NCI-H446 treated with DMSO at 0.1 percent for 48 hours (cell line): ENCODE results near the gene CARMIL3.

Source experiments
- DNase-seq: peaks from one replicate; lab custom pipeline; 2025; lab: John Stamatoyannopoulos, UW

The CARMIL3 gene

GRCh38 chr14:24063263-24063836, 11.5 kb downstream of the CARMIL3 start:
- no peak for DNase-seq

- no peak for DNase-seq
These were observed 12.4 kb downstream of the CARMIL3 start for GRCh38 chr14:24064091-24064795.

DNA sequence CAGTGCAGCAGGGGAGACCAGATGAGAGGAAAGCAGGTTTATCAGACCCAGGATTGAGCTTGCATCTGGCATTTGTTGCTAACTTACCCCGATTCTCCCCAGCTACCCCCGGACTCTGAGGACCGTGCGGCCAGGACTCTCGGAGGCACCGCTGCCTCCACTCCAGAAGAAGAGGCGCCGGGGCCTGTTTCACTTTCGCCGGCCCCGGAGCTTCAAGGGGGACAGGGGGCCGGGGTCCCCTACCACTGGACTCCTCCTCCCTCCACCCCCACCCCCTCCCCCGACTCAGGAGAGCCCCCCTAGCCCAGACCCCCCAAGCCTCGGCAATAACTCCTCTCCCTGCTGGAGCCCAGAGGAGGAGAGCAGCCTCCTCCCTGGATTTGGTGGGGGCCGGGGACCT, 13.0 kb downstream of the CARMIL3 start:
- DNase-seq = no peak

DNA sequence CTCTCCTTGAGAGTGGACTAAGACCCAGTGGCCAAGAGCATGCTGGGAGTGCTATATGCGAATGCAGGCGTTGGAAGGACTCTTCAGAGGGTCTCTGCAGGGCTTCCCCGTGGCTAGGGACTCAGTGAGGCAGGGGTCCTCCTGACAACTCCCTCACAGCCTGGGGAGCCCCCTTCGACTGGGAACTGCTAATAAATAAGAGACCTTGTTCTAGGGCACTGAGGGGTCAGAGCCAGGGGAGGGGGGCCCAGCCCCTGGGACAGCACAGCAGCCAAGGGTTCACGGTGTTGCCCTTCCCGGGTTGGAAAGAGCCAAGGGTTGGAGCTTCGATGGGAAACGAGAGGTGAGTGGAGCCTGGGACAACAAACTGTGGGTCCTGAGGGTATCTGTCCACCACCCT, 13.6 kb downstream of the CARMIL3 start:
- DNase-seq = no peak

DNA sequence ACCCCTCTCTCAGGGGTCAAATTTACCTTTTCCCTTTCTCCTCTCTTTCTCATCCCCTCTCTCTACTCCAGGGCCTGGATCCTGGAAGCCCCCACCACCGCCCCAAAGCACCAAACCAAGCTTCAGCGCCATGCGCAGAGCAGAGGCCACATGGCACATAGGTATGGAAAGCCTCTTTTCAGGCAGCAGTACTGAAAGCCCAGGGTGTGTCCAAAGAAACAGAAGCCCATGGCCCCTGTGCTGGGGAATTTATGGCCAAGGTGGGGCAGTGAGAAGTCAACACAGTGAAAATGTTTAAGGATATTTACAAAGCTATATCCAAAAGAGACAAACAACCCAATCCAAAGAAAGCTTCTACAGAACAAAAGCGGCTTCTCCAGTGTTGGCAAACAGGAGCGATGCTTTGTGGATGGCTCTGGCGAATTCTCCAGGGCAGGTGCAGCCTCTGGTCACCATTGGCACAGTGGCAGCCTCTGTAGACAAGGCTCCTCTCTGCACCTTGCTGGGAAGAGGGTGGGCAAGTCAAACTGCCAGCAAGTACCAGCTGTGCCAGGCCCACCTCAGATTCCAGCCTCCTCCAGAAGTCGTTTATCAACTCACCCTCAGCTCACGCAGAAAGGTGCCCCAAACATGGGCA, 14.8 kb downstream of the CARMIL3 start:
- DNase-seq = no peak

DNA sequence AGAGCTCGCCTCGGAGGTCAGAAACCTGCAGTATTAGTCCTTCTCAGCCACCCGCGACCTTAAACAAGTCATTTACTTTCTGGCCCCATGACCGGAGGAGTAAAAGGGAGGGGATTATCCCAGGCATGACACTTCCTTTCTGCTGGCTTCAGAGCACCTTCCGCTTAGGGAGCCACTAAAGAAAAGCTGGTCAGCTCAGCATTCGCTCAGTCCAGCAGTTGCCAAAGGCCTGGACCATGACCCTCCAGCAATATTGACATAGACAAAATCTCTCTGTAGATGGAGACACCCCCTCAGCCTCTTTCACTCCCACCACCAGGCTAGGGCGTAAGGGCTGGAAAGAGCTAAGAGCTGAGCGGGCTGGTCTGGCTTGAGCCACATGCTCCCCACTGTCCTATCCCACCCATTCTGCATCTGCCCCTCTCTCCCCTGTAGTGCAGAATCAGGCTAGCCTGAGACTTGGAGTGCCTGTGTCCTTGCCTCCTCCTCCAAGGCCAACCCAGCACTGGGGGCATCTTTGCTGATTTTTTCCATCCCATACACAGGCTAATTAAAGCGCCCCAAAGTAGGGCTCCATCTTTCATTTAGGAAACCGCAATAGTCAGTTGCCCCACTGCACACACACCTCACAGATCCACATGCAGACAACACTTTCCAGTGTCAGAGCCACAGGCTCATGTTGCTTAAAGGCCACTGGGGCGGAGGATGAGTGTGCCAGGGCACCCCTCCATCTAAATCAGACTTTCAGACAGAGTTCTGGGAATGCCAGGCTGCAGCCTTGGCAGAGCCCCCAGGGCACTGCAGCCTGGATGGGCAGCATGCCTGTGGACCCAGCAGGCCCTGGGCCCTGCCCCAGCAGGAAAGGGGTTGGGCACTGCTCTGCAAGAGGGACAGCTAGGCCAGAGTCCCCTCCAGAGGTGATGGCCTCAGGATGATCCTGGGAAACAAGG, 15.6 kb downstream of the CARMIL3 start:
- no peak for DNase-seq

DNA sequence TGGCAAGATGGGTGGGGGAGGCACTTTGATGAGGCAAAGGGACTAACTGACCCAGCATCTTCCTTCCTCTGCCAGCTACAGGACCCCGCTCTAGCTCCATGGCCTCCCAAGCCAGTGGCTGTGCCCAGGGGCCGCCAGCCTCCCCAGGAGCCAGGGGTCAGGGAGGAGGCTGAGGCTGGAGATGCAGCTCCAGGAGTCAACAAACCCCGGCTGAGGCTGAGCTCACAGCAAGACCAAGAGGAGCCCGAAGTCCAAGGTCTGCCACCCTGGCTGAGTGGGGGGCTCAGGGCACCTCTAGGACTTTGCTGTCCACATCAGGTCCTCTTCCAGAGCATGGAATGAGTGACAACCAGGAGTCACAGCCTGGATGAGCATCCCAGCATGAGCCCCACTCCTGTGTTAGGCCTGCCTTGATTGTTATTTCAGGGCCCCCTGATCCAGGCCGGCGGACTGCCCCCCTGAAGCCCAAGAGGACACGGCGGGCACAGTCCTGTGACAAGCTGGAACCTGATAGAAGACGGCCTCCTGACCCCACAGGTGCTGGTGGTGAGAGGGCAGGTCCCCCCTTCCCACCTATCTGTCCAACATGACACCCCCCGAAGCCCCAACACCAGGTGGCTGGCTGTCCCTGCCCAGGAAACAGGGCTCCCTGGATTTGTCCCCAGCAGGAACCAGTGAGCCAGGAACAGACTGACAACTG, 17.1 kb downstream of the CARMIL3 start:
- DNase-seq = no peak

- no peak for DNase-seq
These were observed 17.6 kb downstream of the CARMIL3 start for GRCh38 chr14:24069411-24069735.

DNA sequence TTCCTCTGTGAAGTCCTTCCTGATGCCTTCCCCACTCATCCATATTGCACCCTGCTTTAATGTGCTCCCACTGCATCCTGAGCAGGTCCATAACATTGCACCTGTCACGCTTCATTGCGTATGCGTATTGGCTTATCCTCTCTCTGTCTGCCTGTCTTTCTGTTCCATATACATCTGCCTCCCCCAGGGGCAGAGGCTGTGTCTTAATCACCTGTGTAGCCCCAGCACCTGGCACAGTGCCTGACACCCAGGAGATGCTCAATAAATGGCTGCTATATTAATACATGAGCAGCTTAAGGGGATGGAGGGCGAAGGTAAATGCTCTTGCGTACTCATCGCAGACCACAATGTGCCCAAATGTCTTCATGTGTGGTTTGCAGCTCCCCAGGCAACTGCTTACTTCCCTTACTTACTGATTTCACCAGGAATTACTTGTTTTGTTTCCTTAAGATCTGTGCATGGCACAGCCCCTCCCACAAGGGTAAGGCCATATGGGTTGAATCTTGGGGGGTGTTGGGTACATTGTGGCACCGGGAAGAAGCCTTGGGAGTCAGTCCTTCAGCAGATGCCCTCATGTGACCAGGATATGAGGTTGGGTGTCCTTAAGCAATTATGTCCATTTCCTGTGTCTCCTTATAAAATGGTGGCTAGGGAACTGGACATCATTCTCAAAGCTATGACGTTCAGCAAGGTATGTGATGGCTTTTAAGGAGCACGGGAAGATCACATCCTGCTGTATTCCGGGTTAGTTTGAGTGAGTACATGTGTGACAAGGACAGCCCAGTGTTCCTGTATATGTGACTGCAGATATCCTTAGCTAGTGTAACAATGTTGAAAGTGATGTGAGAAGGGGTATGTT, 18.7 kb downstream of the CARMIL3 start:
- DNase-seq = no peak

- DNase-seq = no peak
These were observed 19.4 kb downstream of the CARMIL3 start, which contains the start of gene CPNE6 for GRCh38 chr14:24071144-24071697. TSS of gene CPNE6 (plus strand) at chr14:24071562. CDS start at chr14:24072937, 1,375 bp downstream.

- no peak for DNase-seq
These were observed 20.1 kb downstream of the CARMIL3 start for GRCh38 chr14:24071836-24072430.

DNA sequence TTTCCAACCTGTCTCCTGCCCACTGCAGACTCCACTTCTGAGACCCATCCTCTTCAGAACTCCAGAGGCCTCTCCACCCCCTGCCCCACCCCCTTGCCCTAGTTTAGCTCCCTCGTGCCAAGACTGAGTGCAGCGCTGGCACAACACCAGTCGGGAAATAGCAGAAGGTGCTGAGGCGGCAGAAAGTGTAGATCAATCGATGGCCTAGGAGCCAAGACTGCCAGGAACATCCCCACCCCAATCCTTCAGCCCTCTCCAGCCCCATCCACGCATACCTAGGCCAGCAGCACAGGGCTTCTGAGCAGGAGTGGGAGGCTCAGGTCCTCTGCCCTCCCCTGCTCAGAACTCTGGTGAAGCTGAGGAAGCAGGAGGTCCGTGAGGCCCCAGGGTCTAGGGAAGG, 20.6 kb downstream of the CARMIL3 start:
- DNase-seq = peak; percentile 54

DNA sequence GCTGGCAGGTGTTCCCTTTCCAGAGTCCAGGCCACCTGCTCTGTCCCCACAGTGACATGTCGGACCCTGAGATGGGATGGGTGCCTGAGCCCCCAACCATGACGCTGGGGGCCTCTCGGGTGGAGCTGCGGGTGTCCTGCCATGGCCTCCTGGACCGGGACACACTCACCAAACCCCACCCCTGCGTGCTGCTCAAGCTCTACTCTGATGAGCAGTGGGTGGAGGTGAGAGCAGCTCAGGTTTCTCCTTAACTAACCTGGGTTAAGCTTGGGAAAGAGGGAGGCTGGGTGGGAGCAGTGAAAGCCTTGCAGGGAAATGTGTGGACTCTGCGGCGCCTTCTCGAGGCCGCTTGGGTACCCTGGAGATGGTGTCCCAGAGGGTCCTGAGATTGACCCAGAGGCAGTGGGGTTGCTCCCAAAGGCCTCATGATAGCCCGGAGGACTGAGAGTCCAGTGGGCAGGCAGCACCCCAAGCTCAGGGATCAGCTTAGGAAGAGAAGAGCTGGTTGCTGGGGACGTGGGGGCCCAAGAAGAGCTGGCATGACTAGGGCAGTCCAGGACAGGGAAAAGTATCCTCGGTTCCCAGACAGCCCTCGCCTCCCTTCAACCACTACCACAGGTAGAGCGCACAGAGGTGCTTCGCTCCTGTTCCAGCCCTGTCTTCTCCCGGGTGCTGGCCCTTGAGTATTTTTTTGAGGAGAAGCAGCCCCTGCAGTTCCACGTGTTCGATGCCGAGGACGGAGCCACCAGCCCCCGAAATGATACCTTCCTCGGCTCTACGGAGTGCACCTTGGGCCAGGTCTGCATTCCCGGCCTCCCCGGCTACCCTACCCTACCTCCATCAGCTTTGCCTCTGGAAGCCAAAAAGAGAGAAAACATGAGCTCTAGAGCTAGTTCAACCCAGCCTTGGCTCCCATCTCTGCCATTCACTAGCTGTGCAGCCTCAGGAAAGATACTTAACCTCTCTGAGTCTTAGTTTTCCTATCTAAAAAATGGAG, 21.4 kb downstream of the CARMIL3 start:
- DNase-seq = no peak

GRCh38 chr14:24074625-24075484, 23.0 kb downstream of the CARMIL3 start:
- no peak for DNase-seq

DNA sequence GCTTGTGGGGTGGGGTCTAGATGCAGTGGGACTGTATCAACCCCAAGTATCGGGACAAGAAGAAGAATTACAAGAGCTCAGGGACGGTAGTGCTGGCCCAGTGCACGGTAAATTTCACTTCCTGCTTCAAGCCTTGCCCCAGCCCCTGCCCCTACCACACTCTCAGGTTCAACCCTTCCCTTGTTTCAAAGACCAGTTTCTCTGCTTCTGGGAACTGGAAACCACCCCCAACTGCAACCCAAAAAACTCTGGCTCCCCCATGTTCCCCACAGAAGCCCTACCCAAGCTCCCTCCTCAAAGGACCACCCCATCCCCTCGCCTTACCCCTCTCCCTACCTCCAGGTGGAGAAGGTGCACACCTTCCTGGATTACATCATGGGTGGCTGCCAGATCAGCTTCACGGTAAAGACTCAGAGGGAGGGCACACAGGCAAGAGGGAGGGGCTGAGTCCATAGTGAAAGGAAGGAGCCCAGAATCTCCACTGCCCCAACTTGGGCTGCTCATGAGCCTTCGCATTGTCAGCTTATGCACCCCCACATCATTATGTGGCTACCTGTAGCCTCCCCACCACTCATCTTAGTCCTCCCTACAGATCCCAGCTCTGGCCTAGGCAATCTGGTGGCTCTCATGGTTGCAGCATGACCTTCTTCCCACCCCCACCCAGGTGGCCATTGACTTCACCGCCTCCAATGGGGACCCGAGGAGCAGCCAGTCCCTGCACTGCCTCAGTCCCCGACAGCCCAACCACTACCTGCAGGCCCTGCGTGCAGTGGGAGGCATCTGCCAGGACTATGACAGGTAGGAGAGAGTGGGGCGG, 23.9 kb downstream of the CARMIL3 start:
- no peak for DNase-seq

- no peak for DNase-seq
These were observed 24.4 kb downstream of the CARMIL3 start for GRCh38 chr14:24076302-24076601.

DNA sequence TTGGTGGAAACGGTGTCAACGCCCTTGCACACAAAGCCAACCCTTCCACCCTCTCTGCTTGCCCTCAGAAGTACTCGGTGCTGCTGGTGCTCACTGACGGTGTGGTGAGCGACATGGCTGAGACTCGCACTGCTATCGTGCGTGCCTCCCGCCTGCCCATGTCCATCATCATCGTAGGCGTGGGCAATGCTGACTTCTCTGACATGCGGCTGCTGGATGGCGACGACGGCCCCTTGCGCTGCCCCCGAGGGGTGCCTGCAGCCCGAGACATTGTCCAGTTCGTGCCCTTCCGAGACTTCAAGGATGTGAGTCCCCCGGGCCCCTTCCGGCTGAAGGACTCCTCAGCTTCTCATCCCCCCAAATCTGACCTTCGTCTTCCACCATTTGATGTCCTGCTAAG, 25.3 kb downstream of the CARMIL3 start:
- no peak for DNase-seq
